Caco-2 (cell line): Measurements from ENCODE around the gene RAB3IL1. TPM values are rescaled to one million over a fixed set of nuclear protein-coding genes. Genes with fewer than 3 reads are reported as not detected.

Experiments used
- BruUV-seq: library from RNA; stranded (reverse); fragments of 400-500 nt; replicated peaks from 2 replicates; lab custom pipeline; 2021; lab: Mats Ljungman, UMichigan
- CTCF ChIA-PET: fragments of 300-600 bp; sonication (Branson Sonifier 250); formaldehyde crosslinking; loops from one replicate; lab custom pipeline; 2022; ENCODE audit warnings: antibody characterized with exemption; lab: Charles Lee
- POLR2A ChIA-PET: fragments of 300-600 bp; sonication (Branson Sonifier 250); formaldehyde crosslinking; loops from one replicate; lab custom pipeline; 2022; ENCODE audit warnings: antibody characterized with exemption; lab: Charles Lee
- DNase-seq, 2 experiments: peaks; one replicate each; pipeline versions ENCODE4 v3.0.0 to v3.0.0-alpha.2; 2020 to 2022
- H3K27me3 ChIP-seq: replicated peaks from 2 replicates; pipeline ENCODE4 v1.6.0; 2011; ENCODE audit warnings: low read length; ENCODE audit not compliant: control insufficient read depth, insufficient read depth
- H3K36me3 ChIP-seq: 2 replicates; pipeline ENCODE4 v1.5.1; 2011; ENCODE audit warnings: low read length; ENCODE audit not compliant: control insufficient read depth, insufficient read depth
- H3K4me1 ChIP-seq: fragments of 250-450 bp; sonication (Bioruptor Pico); 2 replicates; pipeline ENCODE4 v1.5.1; 2020; ENCODE audit warnings: mild to moderate bottlenecking
- H3K4me3 ChIP-seq: 2 replicates; pipeline ENCODE4 v1.5.1; 2011; ENCODE audit warnings: low read depth, mild to moderate bottlenecking, control low read depth, low read length
- H3K9me3 ChIP-seq: fragments of 250-450 bp; sonication (Bioruptor Pico); 2 replicates; pipeline ENCODE4 v1.5.1; 2020; ENCODE audit warnings: mild to moderate bottlenecking, moderate library complexity
- H3K27ac Mint-ChIP-seq: one replicate; pipeline ENCODE4 v1.8.0; 2022; ENCODE audit warnings: mixed read lengths; ENCODE audit not compliant: unreplicated experiment
- H3K27me3 Mint-ChIP-seq: one replicate; pipeline ENCODE4 v1.8.0; 2022; ENCODE audit warnings: mixed read lengths; ENCODE audit not compliant: insufficient read depth, unreplicated experiment
- H3K36me3 Mint-ChIP-seq: one replicate; pipeline ENCODE4 v1.8.0; 2022; ENCODE audit warnings: mild to moderate bottlenecking, mixed read lengths; ENCODE audit not compliant: insufficient read depth, unreplicated experiment
- H3K4me1 Mint-ChIP-seq: one replicate; pipeline ENCODE4 v1.8.0; 2022; ENCODE audit warnings: low read depth, mixed read lengths; ENCODE audit not compliant: unreplicated experiment
- H3K4me3 Mint-ChIP-seq: one replicate; pipeline ENCODE4 v1.8.0; 2022; ENCODE audit warnings: mild to moderate bottlenecking, moderate library complexity, mixed read lengths; ENCODE audit not compliant: unreplicated experiment
- H3K9me3 Mint-ChIP-seq: one replicate; pipeline ENCODE4 v1.8.0; 2022; ENCODE audit warnings: mixed read lengths; ENCODE audit not compliant: unreplicated experiment
- intact Hi-C: fragments of 100-400 bp; cut with micrococcal nuclease; formaldehyde crosslinking; loops from one replicate; pipeline ENCODE4 v1.10.0; 2022; ENCODE audit not compliant: unreplicated experiment
- total RNA-seq: library from RNA; stranded (reverse); gene quantifications from 2 replicates; pipeline ENCODE4 v1.2.3, GENCODE V29; 2022
- TF ChIP-seq, protein P1 (sequence below), 2 experiments: fragments of 200-600 bp in 1 of 2; IDR thresholded peaks; 1 replicate in 1 of 2; 2 replicates in 1 of 2; pipeline versions ENCODE4 v1.5.1 to v1.8.0; 2011 to 2022; ENCODE audit warnings: antibody characterized with exemption in 1 of 2, control low read depth in 1 of 2, inconsistent platforms in 1 of 2, low read depth in 1 of 2, low read length in 1 of 2, mild to moderate bottlenecking in 1 of 2, moderate library complexity in 1 of 2; ENCODE audit not compliant: insufficient read depth in 1 of 2, severe bottlenecking in 1 of 2, unreplicated experiment in 1 of 2

Gene RAB3IL1
- total RNA-seq, 1 experiment from 2014 or later = 10.6 TPM

- H3K27me3 ChIP-seq = no peaks in the 10 kb centered on the region
- no peak overlapping the region for H3K4me3 Mint-ChIP-seq
- peak; percentile 64 to 79 for DNase-seq
- CTCF ChIA-PET = interaction anchor here (0.9 to 1.7 kb wide), 5 partner anchors 28 to 237 kb away, joined by 3 to 11 read pairs (median 7); no protein-coding TSS in a partner anchor
- peaks cover 12% of the 10 kb centered on the region for H3K4me1 ChIP-seq
- H3K9me3 Mint-ChIP-seq = no peaks in the 10 kb centered on the region
- no peaks in the 10 kb centered on the region for H3K9me3 ChIP-seq
- TF ChIP-seq, protein P1, sequence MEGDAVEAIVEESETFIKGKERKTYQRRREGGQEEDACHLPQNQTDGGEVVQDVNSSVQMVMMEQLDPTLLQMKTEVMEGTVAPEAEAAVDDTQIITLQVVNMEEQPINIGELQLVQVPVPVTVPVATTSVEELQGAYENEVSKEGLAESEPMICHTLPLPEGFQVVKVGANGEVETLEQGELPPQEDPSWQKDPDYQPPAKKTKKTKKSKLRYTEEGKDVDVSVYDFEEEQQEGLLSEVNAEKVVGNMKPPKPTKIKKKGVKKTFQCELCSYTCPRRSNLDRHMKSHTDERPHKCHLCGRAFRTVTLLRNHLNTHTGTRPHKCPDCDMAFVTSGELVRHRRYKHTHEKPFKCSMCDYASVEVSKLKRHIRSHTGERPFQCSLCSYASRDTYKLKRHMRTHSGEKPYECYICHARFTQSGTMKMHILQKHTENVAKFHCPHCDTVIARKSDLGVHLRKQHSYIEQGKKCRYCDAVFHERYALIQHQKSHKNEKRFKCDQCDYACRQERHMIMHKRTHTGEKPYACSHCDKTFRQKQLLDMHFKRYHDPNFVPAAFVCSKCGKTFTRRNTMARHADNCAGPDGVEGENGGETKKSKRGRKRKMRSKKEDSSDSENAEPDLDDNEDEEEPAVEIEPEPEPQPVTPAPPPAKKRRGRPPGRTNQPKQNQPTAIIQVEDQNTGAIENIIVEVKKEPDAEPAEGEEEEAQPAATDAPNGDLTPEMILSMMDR (IDR thresholded peaks at IDR 0.05; ENCODE audit: insufficient read depth in 1 of 2, low read depth in 1 of 2, low read length in 1 of 2, severe bottlenecking in 1 of 2, unreplicated experiment in 1 of 2) = peak; percentile 83 to 86
- no peaks in the 10 kb centered on the region for H3K27me3 Mint-ChIP-seq
- H3K4me1 Mint-ChIP-seq = no peaks in the 10 kb centered on the region
- BruUV-seq = no TSS peak
- POLR2A ChIA-PET = no interaction called here
- no peak overlapping the region for H3K27ac Mint-ChIP-seq
- no peaks in the 10 kb centered on the region for H3K36me3 ChIP-seq
- H3K36me3 Mint-ChIP-seq = no peaks in the 10 kb centered on the region
- intact Hi-C loops = loop anchor here (1.0 kb wide), 4 partner anchors 20 to 211 kb away; partner anchors contain the start of gene FADS3
- H3K4me3 ChIP-seq = no peak overlapping the region
Observed at GRCh38 chr11:61871158-61871597, 46.2 kb downstream of the RAB3IL1 start.

DNA sequence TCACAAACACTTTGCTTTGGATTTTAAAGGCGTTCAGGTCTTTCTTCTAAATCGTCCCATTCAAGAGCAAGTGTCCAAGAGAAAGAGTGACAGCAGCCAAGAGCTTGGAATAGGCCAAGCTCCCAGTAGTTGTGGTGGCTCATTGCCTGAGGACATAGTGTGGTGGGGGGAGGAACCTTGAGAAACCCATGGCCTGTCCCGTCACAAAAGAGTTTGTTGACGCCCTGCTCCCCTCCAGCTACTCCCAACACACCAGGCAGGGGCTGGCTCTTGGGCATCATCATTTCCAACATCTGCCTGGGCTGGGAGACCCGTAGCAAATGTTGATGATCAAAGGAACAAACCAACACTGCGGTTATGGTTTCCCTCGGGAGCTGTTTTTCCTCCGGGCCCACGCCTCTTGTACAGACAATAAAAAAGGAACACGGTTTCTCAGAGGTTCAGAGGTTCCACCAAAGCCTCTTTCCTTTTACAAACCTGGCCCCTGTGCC, 46.8 kb downstream of the RAB3IL1 start:
- no peak for DNase-seq
- no peaks in the 10 kb centered on the region for H3K27me3 ChIP-seq
- TF ChIP-seq, protein P1 (IDR thresholded peaks at IDR 0.05; ENCODE audit: insufficient read depth in 1 of 2, low read depth in 1 of 2, low read length in 1 of 2, severe bottlenecking in 1 of 2, unreplicated experiment in 1 of 2) = no peak
- H3K4me1 ChIP-seq = peaks cover 12% of the 10 kb centered on the region
- intact Hi-C loops = loop anchor here (1.0 kb wide), 4 partner anchors 21 to 212 kb away; partner anchors contain the start of gene FADS3
- CTCF ChIA-PET = interaction anchor here (0.7 to 1.7 kb wide), 6 partner anchors 28 to 238 kb away, joined by 3 to 11 read pairs (median 6); no protein-coding TSS in a partner anchor
- no peaks in the 10 kb centered on the region for H3K36me3 ChIP-seq
- POLR2A ChIA-PET = no interaction called here
- no peak overlapping the region for H3K4me3 Mint-ChIP-seq
- no TSS peak for BruUV-seq
- no peaks in the 10 kb centered on the region for H3K9me3 ChIP-seq
- no peaks in the 10 kb centered on the region for H3K36me3 Mint-ChIP-seq
- no peaks in the 10 kb centered on the region for H3K9me3 Mint-ChIP-seq
- H3K27me3 Mint-ChIP-seq = no peaks in the 10 kb centered on the region
- no peak overlapping the region for H3K27ac Mint-ChIP-seq
- H3K4me1 Mint-ChIP-seq = no peaks in the 10 kb centered on the region
- no peak overlapping the region for H3K4me3 ChIP-seq

DNA sequence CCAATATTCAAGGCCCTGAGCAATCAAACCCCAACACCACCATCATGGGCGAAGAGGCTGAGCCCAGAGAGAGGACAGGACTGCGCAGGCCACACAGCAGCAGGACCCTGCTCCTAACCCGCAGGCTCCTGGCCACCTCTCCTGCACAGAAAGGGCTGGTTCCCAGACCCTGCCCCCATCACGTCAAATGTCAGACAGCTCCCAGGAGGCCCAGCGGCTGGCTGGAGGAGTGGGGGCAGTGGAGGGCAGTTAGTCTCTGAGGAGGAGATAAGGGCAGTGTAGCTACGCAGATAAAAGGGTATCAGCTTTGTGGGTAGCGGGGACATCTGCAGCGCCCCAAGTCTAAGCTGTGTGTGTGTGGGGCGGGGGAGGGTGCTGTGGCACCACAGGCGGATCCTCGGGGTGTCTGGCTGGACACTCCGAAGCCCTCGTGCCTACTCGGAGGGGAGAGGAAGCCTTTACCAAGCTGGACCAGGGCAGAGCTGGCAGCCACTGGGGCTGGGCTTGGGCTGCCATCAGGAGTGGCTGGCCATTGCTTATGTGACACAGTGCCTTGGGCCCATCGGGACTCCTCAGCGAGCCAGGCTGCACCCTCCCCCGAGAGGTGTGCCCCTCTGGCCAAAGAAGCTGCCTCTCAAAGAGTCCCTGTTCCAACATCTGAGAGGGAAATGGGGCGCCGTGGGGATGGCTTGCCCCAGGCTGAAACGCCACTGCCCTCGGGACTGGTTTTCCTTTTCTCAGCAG, 47.5 kb downstream of the RAB3IL1 start:
- no peak for DNase-seq
- Histone ChIP-seq H3K9me3 (no peaks in the 10 kb centered on the region), H3K27me3 (no peaks in the 10 kb centered on the region), H3K4me3 (no peak overlapping the region), H3K4me1 (peaks cover 12% of the 10 kb centered on the region), H3K36me3 (no peaks in the 10 kb centered on the region)
- ChIA-PET POLR2A (no interaction called here), CTCF (interaction anchor here (0.5 to 1.7 kb wide), 7 partner anchors 27 to 916 kb away, joined by 3 to 8 read pairs (median 5); no protein-coding TSS in a partner anchor)
- Mint-ChIP-seq H3K27ac (no peak overlapping the region), H3K4me3 (no peak overlapping the region), H3K9me3 (no peaks in the 10 kb centered on the region), H3K27me3 (no peaks in the 10 kb centered on the region), H3K36me3 (no peaks in the 10 kb centered on the region), H3K4me1 (no peaks in the 10 kb centered on the region)
- no TSS peak for BruUV-seq
- TF ChIP-seq, protein P1 (IDR thresholded peaks at IDR 0.05; ENCODE audit: insufficient read depth in 1 of 2, low read depth in 1 of 2, low read length in 1 of 2, severe bottlenecking in 1 of 2, unreplicated experiment in 1 of 2) = no peak
- intact Hi-C loops = no loop called here
